VCaP (cell line): ENCODE results near the gene THADA.

Experiments
- H3K27ac ChIP-seq: fragments of 450-650 bp; 2 replicates; pipeline ENCODE4 v1.5.1; 2017
- CTCF ChIP-seq: fragments of 450-650 bp; conservative IDR thresholded peaks from 2 replicates; pipeline ENCODE4 v1.5.1; 2017; ENCODE audit warnings: mild to moderate bottlenecking, moderate library complexity

Gene THADA

GRCh38 chr2:43224571-43225092 lies 371.2 kb downstream of the THADA start:
- H3K27ac ChIP-seq = peak overlapping the region; percentile 99
- no peak for TF ChIP-seq CTCF

- peak; percentile 24 for TF ChIP-seq CTCF
- peak overlapping the region; percentile 99 for H3K27ac ChIP-seq
Observed at GRCh38 chr2:43224131-43224570, 371.7 kb downstream of the THADA start.

GRCh38 chr2:43223521-43224001 lies 372.3 kb downstream of the THADA start:
- TF ChIP-seq CTCF = no peak
- peak overlapping the region; percentile 99 for H3K27ac ChIP-seq

GRCh38 chr2:43222475-43223309 lies 373.1 kb downstream of the THADA start:
- TF ChIP-seq CTCF = no peak

GRCh38 chr2:43221763-43222474 lies 373.9 kb downstream of the THADA start:
- peak overlapping the region; percentile 99 for H3K27ac ChIP-seq
- no peak for TF ChIP-seq CTCF

More at GRCh38 chr2:43222475-43223309, 373.1 kb downstream of the THADA start:
- H3K27ac ChIP-seq = peak overlapping the region; percentile 99

GRCh38 chr2:43221124-43221762 lies 374.6 kb downstream of the THADA start:
- H3K27ac ChIP-seq = peak overlapping the region; percentile 99
- TF ChIP-seq CTCF = no peak

- TF ChIP-seq CTCF = no peak
Observed at GRCh38 chr2:43220760-43221123, 375.1 kb downstream of the THADA start.

More at GRCh38 chr2:43220760-43221123, 375.1 kb downstream of the THADA start:
- peak overlapping the region; percentile 99 for H3K27ac ChIP-seq
